ENCODE results near the gene SIRT2.

- TF ChIP-seq EZH2 (IDR thresholded peaks at IDR 0.05; ENCODE audit: insufficient read depth, poor library complexity, severe bottlenecking) (no peak), EZH2phosphoT487 (IDR thresholded peaks at IDR 0.05; ENCODE audit: insufficient read depth, low read depth) (no peak)
Measured at GRCh38 chr19:38869160-38869835, 30.1 kb downstream of the SIRT2 start.

Data from GM23248 (cell line).